Endodermal cell (in vitro differentiated cells): ENCODE data around the gene GJD4. TPM values are rescaled to one million over a fixed set of nuclear protein-coding genes. Genes with fewer than 3 reads are reported as not detected.

ENCODE experiments used
- DNase-seq: peaks from one replicate; pipeline ENCODE4 v3.0.0-alpha.2; 2017
- H3K27ac ChIP-seq: 2 replicates; pipeline ENCODE4 v1.5.1; 2013; ENCODE audit warnings: mild to moderate bottlenecking, low read depth, low read length, moderate library complexity
- H3K27me3 ChIP-seq: 2 replicates; pipeline ENCODE4 v1.6.1; 2013; ENCODE audit warnings: mild to moderate bottlenecking, low read length, moderate library complexity; ENCODE audit not compliant: insufficient read depth, control insufficient read depth, poor library complexity, severe bottlenecking
- H3K36me3 ChIP-seq: 2 replicates; pipeline ENCODE4 v1.7.0; 2013; ENCODE audit warnings: mild to moderate bottlenecking, low read length, moderate library complexity; ENCODE audit not compliant: control insufficient read depth, insufficient read depth
- H3K4me1 ChIP-seq: one replicate; pipeline ENCODE4 v1.7.0; 2013; ENCODE audit warnings: low read length; ENCODE audit not compliant: control insufficient read depth, insufficient read depth
- H3K4me3 ChIP-seq: 2 replicates; pipeline ENCODE4 v1.5.1; 2013; ENCODE audit warnings: mild to moderate bottlenecking, low read length, moderate library complexity
- H3K9ac ChIP-seq: 2 replicates; pipeline ENCODE4 v1.6.1; 2013; ENCODE audit warnings: mild to moderate bottlenecking, low read length, moderate library complexity; ENCODE audit not compliant: poor library complexity, severe bottlenecking; ENCODE audit errors: extremely low read depth
- H3K9me3 ChIP-seq: 2 replicates; pipeline ENCODE4 v1.6.1; 2013; ENCODE audit warnings: mild to moderate bottlenecking, low read length, moderate library complexity; ENCODE audit not compliant: control insufficient read depth
- H3K27ac Mint-ChIP-seq: 2 replicates; pipeline ENCODE4 v1.8.0; 2020; ENCODE audit warnings: mixed read lengths
- H3K27me3 Mint-ChIP-seq: 2 replicates; pipeline ENCODE4 v1.8.0; 2021; ENCODE audit warnings: mild to moderate bottlenecking, mixed read lengths; ENCODE audit not compliant: insufficient read depth
- H3K36me3 Mint-ChIP-seq: 2 replicates; pipeline ENCODE4 v1.8.0; 2020; ENCODE audit warnings: low read depth, mixed read lengths
- H3K4me1 Mint-ChIP-seq: 2 replicates; pipeline ENCODE4 v1.8.0; 2020; ENCODE audit warnings: mixed read lengths
- H3K4me3 Mint-ChIP-seq: 2 replicates; pipeline ENCODE4 v1.8.0; 2020; ENCODE audit warnings: mild to moderate bottlenecking, moderate library complexity, mixed read lengths
- H3K9me3 Mint-ChIP-seq: 2 replicates; pipeline ENCODE4 v1.8.0; 2020; ENCODE audit warnings: mild to moderate bottlenecking, mixed read lengths
- WGBS, 2 experiments: methylation state at CpG; one replicate each; pipeline versions ENCODE4 v1.1.5 to v1.1.7; 2013; ENCODE audit warnings: missing lambda C conversion rate in 2 of 2, mixed read lengths in 1 of 2; ENCODE audit not compliant: insufficient coverage in 1 of 2, insufficient read length in 1 of 2; 5-methylcytosine and 5-hydroxymethylcytosine counted together
- total RNA-seq, 2 donors: library from RNA; stranded (reverse); fragmentation: NEBNext Ultra II Directional in 1 of 2; extraction: Animal tissue kit (Norgen Biotek cat#: 25700) in 1 of 2; gene quantifications; 2 replicates in 1 of 2; 3 replicates in 1 of 2; pipeline ENCODE4 v1.2.1, GENCODE V29; 2021
- TF ChIP-seq, protein P1 (sequence below): fragments of 200-600 bp; sonication (generic); conservative IDR thresholded peaks from 2 replicates; pipeline ENCODE4 v1.5.0; 2021; ENCODE audit warnings: antibody characterized with exemption, mild to moderate bottlenecking

Gene GJD4
- total RNA-seq, 2 donors from 2014 or later, result 0.22 to 0.29 TPM

DNA sequence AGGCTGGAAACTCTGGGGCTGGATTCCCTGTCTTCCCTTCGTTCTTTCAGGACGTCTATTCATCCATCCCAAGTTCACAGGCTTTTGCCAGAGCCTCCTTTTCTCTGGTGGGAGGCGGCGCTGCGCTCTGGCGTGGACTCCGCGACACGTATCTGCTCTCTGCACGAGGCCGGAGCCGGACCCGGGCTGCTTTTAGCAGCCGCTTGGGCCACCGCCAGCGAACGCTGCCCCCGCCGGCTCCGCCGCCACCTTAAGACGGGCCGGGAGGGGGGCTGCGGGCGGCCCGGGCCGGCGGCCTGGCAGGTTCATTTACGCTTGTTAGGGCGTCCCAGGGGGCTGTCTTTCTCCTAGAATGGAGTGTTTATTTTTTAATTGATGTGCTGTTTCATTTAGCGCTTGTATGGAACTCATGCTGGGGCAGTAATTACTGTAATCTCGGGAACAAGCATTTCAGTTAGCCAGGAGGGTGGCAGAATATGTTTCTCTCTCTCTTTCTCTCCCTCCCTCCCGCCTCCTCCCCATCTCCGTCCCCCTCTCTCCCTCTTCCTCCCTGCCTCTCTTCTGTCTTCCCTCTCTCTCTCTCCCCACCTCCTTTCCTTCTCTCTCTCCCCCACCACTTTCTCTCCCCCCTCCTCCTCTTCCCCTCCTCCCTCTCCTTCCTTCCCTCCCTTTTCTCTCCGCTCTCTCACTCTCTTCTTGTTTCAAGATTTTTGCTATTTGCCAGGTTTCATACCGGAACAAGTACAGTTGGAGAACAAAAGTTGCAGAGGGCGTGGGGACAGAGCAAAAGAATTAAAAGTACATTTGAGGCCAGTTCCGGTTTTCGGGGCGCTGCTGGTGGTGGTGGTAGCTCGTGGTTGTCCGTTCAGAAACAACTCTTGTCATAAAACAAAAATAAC, 38.3 kb downstream of the GJD4 start:
- peak; percentile 89 for DNase-seq
- Histone ChIP-seq H3K9ac (peak overlapping the region; percentile 58), H3K36me3 (peaks cover 18% of the 10 kb centered on the region), H3K27me3 (no peaks in the 10 kb centered on the region), H3K4me1 (no peaks in the 10 kb centered on the region), H3K9me3 (peaks cover 11% of the 10 kb centered on the region), H3K4me3 (peak overlapping the region; percentile 94), H3K27ac (no peak overlapping the region)
- no peaks in the 10 kb centered on the region for H3K27me3 Mint-ChIP-seq
- H3K36me3 Mint-ChIP-seq, result peaks cover 39% of the 10 kb centered on the region
- peak overlapping the region; percentile 92 for H3K27ac Mint-ChIP-seq
- peaks cover 15% of the 10 kb centered on the region for H3K4me1 Mint-ChIP-seq
- WGBS, 2 experiments, result 1 to 2% methylated on average over 18 to 42 of the region's 42 CpGs
- TF ChIP-seq, protein P1, sequence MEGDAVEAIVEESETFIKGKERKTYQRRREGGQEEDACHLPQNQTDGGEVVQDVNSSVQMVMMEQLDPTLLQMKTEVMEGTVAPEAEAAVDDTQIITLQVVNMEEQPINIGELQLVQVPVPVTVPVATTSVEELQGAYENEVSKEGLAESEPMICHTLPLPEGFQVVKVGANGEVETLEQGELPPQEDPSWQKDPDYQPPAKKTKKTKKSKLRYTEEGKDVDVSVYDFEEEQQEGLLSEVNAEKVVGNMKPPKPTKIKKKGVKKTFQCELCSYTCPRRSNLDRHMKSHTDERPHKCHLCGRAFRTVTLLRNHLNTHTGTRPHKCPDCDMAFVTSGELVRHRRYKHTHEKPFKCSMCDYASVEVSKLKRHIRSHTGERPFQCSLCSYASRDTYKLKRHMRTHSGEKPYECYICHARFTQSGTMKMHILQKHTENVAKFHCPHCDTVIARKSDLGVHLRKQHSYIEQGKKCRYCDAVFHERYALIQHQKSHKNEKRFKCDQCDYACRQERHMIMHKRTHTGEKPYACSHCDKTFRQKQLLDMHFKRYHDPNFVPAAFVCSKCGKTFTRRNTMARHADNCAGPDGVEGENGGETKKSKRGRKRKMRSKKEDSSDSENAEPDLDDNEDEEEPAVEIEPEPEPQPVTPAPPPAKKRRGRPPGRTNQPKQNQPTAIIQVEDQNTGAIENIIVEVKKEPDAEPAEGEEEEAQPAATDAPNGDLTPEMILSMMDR, result no peak
- peak overlapping the region; percentile 94 for H3K4me3 Mint-ChIP-seq
- peaks cover 7% of the 10 kb centered on the region for H3K9me3 Mint-ChIP-seq

DNA sequence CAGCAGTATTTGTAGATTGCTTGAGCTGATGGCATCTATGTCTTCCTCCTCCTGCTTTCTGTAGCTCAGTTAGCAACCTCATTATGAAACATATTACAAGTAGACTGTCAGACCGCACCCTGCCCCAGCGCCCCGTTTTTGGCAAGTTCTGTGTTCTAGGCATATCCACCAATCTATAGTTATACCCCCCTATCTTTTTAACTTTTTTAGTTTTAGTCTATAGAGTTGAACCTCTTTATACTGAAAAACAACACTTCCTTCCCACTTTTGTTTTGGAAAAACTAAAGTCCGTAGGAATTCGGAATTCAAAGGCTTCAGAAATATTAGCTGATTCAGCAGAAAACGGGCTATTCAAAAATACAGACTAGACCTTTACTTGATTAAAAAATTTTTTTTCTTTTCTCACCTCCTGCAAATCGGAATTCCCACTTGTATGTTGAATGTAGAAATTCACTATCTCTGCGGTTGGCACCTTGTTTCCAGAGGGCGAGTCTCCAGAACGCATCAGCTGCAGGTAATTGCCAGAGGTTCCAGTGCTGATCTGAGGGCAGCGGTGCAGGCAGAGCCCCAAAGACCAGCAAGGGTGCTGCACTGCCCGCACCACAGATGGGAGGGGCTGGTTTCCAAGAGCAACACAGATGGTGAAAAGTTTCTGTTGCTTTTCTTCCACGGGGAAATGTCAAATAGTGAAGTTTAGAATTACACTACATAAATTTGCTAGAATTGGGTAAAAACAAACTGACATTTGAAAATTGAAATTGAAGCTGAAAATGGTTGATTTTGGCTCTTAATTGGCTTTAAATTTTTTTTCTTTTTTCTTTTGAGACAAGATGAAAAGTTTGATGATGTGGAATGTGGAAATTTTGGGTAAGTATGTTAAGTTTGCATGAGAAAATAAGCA, 39.2 kb downstream of the GJD4 start:
- Histone ChIP-seq H3K27ac (no peak overlapping the region), H3K9me3 (peaks cover 11% of the 10 kb centered on the region), H3K36me3 (peaks cover 11% of the 10 kb centered on the region), H3K9ac (peak overlapping the region; percentile 58), H3K4me1 (no peaks in the 10 kb centered on the region), H3K27me3 (no peaks in the 10 kb centered on the region), H3K4me3 (peak overlapping the region; percentile 94)
- 10 to 12% methylated on average over 9 to 13 of the region's 13 CpGs for WGBS, 2 experiments
- H3K27me3 Mint-ChIP-seq, result no peaks in the 10 kb centered on the region
- H3K27ac Mint-ChIP-seq, result peak overlapping the region; percentile 59
- H3K4me3 Mint-ChIP-seq, result peak overlapping the region; percentile 94
- H3K36me3 Mint-ChIP-seq, result peaks cover 31% of the 10 kb centered on the region
- TF ChIP-seq, protein P1, result no peak
- H3K9me3 Mint-ChIP-seq, result peaks cover 7% of the 10 kb centered on the region
- peaks cover 15% of the 10 kb centered on the region for H3K4me1 Mint-ChIP-seq
- DNase-seq, result peak; percentile 65

DNA sequence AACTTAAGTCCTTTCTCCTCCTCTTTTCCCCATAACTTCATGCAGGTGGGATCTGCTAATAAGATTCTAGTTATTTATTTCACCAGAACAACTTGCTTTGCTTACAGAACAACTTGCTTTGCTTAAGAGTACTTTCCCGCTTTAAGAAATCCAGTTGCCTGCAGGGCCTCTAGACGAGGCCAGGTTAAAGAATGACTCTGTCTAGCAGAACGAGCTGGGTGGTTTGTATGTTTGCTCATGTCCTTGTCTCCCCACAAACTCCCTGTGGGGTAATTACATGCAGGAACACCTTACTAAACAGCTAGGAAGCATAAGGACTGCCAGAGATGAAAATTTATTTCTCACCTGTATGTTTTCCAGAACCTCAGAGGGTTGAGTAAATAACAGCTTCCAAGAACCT, 45.8 kb downstream of the GJD4 start:
- TF ChIP-seq, protein P1, result no peak
- Histone ChIP-seq H3K4me1 (no peaks in the 10 kb centered on the region), H3K9ac (no peak overlapping the region), H3K36me3 (peaks cover 7% of the 10 kb centered on the region), H3K9me3 (peaks cover 11% of the 10 kb centered on the region), H3K4me3 (no peak overlapping the region), H3K27me3 (no peaks in the 10 kb centered on the region), H3K27ac (no peak overlapping the region)
- Mint-ChIP-seq H3K4me1 (peaks cover 3% of the 10 kb centered on the region), H3K27ac (no peak overlapping the region), H3K9me3 (peaks cover 7% of the 10 kb centered on the region), H3K36me3 (peaks cover 17% of the 10 kb centered on the region), H3K27me3 (no peaks in the 10 kb centered on the region), H3K4me3 (no peak overlapping the region)
- DNase-seq, result no peak
- WGBS, 2 experiments, result 96 to 97% methylated on average over 3 of the region's 3 CpGs
